Trophoblast cell (in vitro differentiated cells and primary cell): ENCODE data around the gene ADA.

Experiments used
- DNase-seq, 2 donors: peaks; one replicate each; pipeline ENCODE4 v3.0.0-alpha.2; 2016
- H2AFZ ChIP-seq: 2 replicates; pipeline ENCODE4 v1.6.1; 2013; ENCODE audit warnings: low read length, moderate library complexity, mild to moderate bottlenecking; ENCODE audit not compliant: insufficient read depth, poor library complexity
- H2AK5ac ChIP-seq: 2 replicates; pipeline ENCODE4 v1.6.1; 2013; ENCODE audit warnings: mild to moderate bottlenecking, low read length
- H2BK120ac ChIP-seq: 2 replicates; pipeline ENCODE4 v1.6.1; 2013; ENCODE audit warnings: low read length, mild to moderate bottlenecking, moderate library complexity; ENCODE audit not compliant: insufficient read depth, poor library complexity
- H2BK12ac ChIP-seq: 2 replicates; pipeline ENCODE4 v1.6.1; 2013; ENCODE audit warnings: mild to moderate bottlenecking, low read length, moderate library complexity
- H2BK5ac ChIP-seq: 2 replicates; pipeline ENCODE4 v1.6.1; 2013; ENCODE audit warnings: low read length, low read depth, moderate library complexity, mild to moderate bottlenecking; ENCODE audit not compliant: poor library complexity
- H3K14ac ChIP-seq: 2 replicates; pipeline ENCODE4 v1.6.1; 2013; ENCODE audit warnings: mild to moderate bottlenecking, low read length
- H3K18ac ChIP-seq: 2 replicates; pipeline ENCODE4 v1.6.1; 2013; ENCODE audit warnings: mild to moderate bottlenecking, low read length
- H3K23ac ChIP-seq: 2 replicates; pipeline ENCODE4 v1.6.1; 2013; ENCODE audit warnings: low read length
- H3K27ac ChIP-seq: 2 replicates; pipeline ENCODE4 v1.5.1; 2013; ENCODE audit warnings: low read depth, mild to moderate bottlenecking, inconsistent platforms, low read length, moderate library complexity
- H3K27me3 ChIP-seq: 2 replicates; pipeline ENCODE4 v1.6.1; 2013; ENCODE audit warnings: inconsistent platforms, mild to moderate bottlenecking, low read length, moderate library complexity; ENCODE audit not compliant: insufficient read depth
- H3K36me3 ChIP-seq, 2 experiments: 1 replicate in 1 of 2; 2 replicates in 1 of 2; pipeline ENCODE4 v1.6.1; 2013; ENCODE audit warnings: low read length in 2 of 2, mild to moderate bottlenecking in 2 of 2, moderate library complexity in 1 of 2; ENCODE audit not compliant: insufficient read depth in 2 of 2, control insufficient read depth in 1 of 2
- H3K4ac ChIP-seq: 2 replicates; pipeline ENCODE4 v1.6.1; 2013; ENCODE audit warnings: low read depth, mild to moderate bottlenecking, low read length, moderate library complexity
- H3K4me1 ChIP-seq, 2 experiments: 1 replicate in 1 of 2; 2 replicates in 1 of 2; pipeline ENCODE4 v1.6.1; 2013; ENCODE audit warnings: low read length in 2 of 2, mild to moderate bottlenecking in 2 of 2, moderate library complexity in 1 of 2; ENCODE audit not compliant: insufficient read depth in 2 of 2, control insufficient read depth in 1 of 2
- H3K4me2 ChIP-seq: 2 replicates; pipeline ENCODE4 v1.6.1; 2013; ENCODE audit warnings: inconsistent platforms, mild to moderate bottlenecking, low read length, moderate library complexity
- H3K4me3 ChIP-seq: 2 replicates; pipeline ENCODE4 v1.5.1; 2013; ENCODE audit warnings: mild to moderate bottlenecking, low read depth, low read length, inconsistent platforms
- H3K79me1 ChIP-seq: one replicate; pipeline ENCODE4 v1.6.1; 2013; ENCODE audit warnings: low read length
- H3K79me2 ChIP-seq: 2 replicates; pipeline ENCODE4 v1.6.1; 2013; ENCODE audit warnings: low read length, mild to moderate bottlenecking; ENCODE audit not compliant: control insufficient read depth, insufficient read depth, poor library complexity
- H3K9ac ChIP-seq: 2 replicates; pipeline ENCODE4 v1.6.1; 2013; ENCODE audit warnings: mild to moderate bottlenecking, low read length
- H3K9me3 ChIP-seq: 2 replicates; pipeline ENCODE4 v1.6.1; 2013; ENCODE audit warnings: low read depth, mild to moderate bottlenecking, control low read depth, inconsistent platforms, low read length; ENCODE audit not compliant: insufficient read depth
- H4K12ac ChIP-seq: 2 replicates; pipeline ENCODE4 v1.6.1; 2013; ENCODE audit warnings: low read depth, mild to moderate bottlenecking, low read length, moderate library complexity
- H4K8ac ChIP-seq: 2 replicates; pipeline ENCODE4 v1.6.1; 2013; ENCODE audit warnings: low read depth, mild to moderate bottlenecking, low read length, moderate library complexity
- H4K91ac ChIP-seq: one replicate; pipeline ENCODE4 v1.6.1; 2013; ENCODE audit warnings: low read depth, mild to moderate bottlenecking, low read length, moderate library complexity
- WGBS: extraction: QIAGEN DNeasy Blood & Tissue Kit; methylation state at CpG from one replicate; pipeline ENCODE4 v1.1.7; 2013; ENCODE audit warnings: missing lambda C conversion rate; ENCODE audit not compliant: insufficient read length, insufficient coverage; ENCODE audit errors: extremely low coverage; 5-methylcytosine and 5-hydroxymethylcytosine counted together

Gene ADA

GRCh38 chr20:44664131-44664530 is 12.6 kb upstream of the ADA start:
- Histone ChIP-seq H3K4me2 (no peak overlapping the region), H2BK120ac (no peak overlapping the region), H3K4me1 (no peaks in the 10 kb centered on the region), H3K27ac (no peak overlapping the region), H2BK12ac (no peak overlapping the region), H3K79me2 (no peaks in the 10 kb centered on the region), H3K23ac (no peak overlapping the region), H3K79me1 (no peaks in the 10 kb centered on the region), H3K4ac (no peak overlapping the region), H3K18ac (no peak overlapping the region), H2AK5ac (no peak overlapping the region), H3K9me3 (peaks cover 3% of the 10 kb centered on the region), H4K12ac (no peak overlapping the region), H4K91ac (no peak overlapping the region), H2BK5ac (no peak overlapping the region), H3K9ac (no peak overlapping the region), H3K14ac (no peak overlapping the region), H3K27me3 (no peaks in the 10 kb centered on the region), H4K8ac (no peak overlapping the region), H2AFZ (no peak overlapping the region), H3K36me3 (no peaks in the 10 kb centered on the region), H3K4me3 (no peak overlapping the region)
- no CpG with 5 or more reads among the region's 3 CpGs for WGBS
- peak; percentile 29 to 37 for DNase-seq

- no CpG with 5 or more reads among the region's 3 CpGs for WGBS
Measured at GRCh38 chr20:44662261-44662660, 10.8 kb upstream of the ADA start.

GRCh38 chr20:44660581-44660980 is 9.1 kb upstream of the ADA start:
- Histone ChIP-seq H4K91ac (no peak overlapping the region), H3K9ac (no peak overlapping the region), H3K4me3 (no peak overlapping the region), H3K4ac (no peak overlapping the region), H2AFZ (no peak overlapping the region), H3K27ac (no peak overlapping the region), H4K8ac (no peak overlapping the region), H2BK5ac (no peak overlapping the region), H3K4me1 (no peaks in the 10 kb centered on the region), H3K27me3 (no peaks in the 10 kb centered on the region), H3K4me2 (no peak overlapping the region), H2BK120ac (no peak overlapping the region), H3K36me3 (no peaks in the 10 kb centered on the region), H2AK5ac (no peak overlapping the region), H3K9me3 (peaks cover 3% of the 10 kb centered on the region), H2BK12ac (no peak overlapping the region), H3K23ac (no peak overlapping the region), H3K18ac (no peak overlapping the region), H3K79me1 (no peaks in the 10 kb centered on the region), H4K12ac (no peak overlapping the region), H3K79me2 (no peaks in the 10 kb centered on the region), H3K14ac (no peak overlapping the region)
- no CpG with 5 or more reads among the region's 5 CpGs for WGBS
- no peak for DNase-seq

More at GRCh38 chr20:44662261-44662660, 10.8 kb upstream of the ADA start:
- H4K12ac ChIP-seq = no peak overlapping the region
- H2BK5ac ChIP-seq = no peak overlapping the region
- H3K4me2 ChIP-seq = no peak overlapping the region
- H2AK5ac ChIP-seq = no peak overlapping the region
- peaks cover 3% of the 10 kb centered on the region for H3K9me3 ChIP-seq
- no peak overlapping the region for H3K9ac ChIP-seq
- no peaks in the 10 kb centered on the region for H3K79me1 ChIP-seq
- no peak overlapping the region for H2BK120ac ChIP-seq
- no peaks in the 10 kb centered on the region for H3K36me3 ChIP-seq
- H4K91ac ChIP-seq = no peak overlapping the region
- H3K23ac ChIP-seq = peak overlapping the region; percentile 87
- H4K8ac ChIP-seq = no peak overlapping the region
- H3K18ac ChIP-seq = no peak overlapping the region
- no peak for DNase-seq
- H3K14ac ChIP-seq = no peak overlapping the region
- no peaks in the 10 kb centered on the region for H3K79me2 ChIP-seq
- no peak overlapping the region for H2BK12ac ChIP-seq
- H3K27ac ChIP-seq = no peak overlapping the region
- H3K4me1 ChIP-seq = no peaks in the 10 kb centered on the region
- H2AFZ ChIP-seq = no peak overlapping the region
- H3K4me3 ChIP-seq = no peak overlapping the region
- no peaks in the 10 kb centered on the region for H3K27me3 ChIP-seq
- no peak overlapping the region for H3K4ac ChIP-seq

GRCh38 chr20:44659931-44660330 is 8.4 kb upstream of the ADA start:
- H3K9ac ChIP-seq = no peak overlapping the region
- H3K36me3 ChIP-seq = no peaks in the 10 kb centered on the region
- H3K79me2 ChIP-seq = no peaks in the 10 kb centered on the region
- H3K23ac ChIP-seq = no peak overlapping the region
- no peaks in the 10 kb centered on the region for H3K4me1 ChIP-seq
- no peak overlapping the region for H2AFZ ChIP-seq
- H3K79me1 ChIP-seq = no peaks in the 10 kb centered on the region
- H2BK12ac ChIP-seq = no peak overlapping the region
- no peak overlapping the region for H2BK5ac ChIP-seq
- H3K27ac ChIP-seq = no peak overlapping the region
- no peaks in the 10 kb centered on the region for H3K27me3 ChIP-seq
- H3K4me2 ChIP-seq = no peak overlapping the region
- no peak for DNase-seq
- no peak overlapping the region for H2AK5ac ChIP-seq
- no peak overlapping the region for H3K4me3 ChIP-seq
- peaks cover 3% of the 10 kb centered on the region for H3K9me3 ChIP-seq
- no CpG with 5 or more reads among the region's 2 CpGs for WGBS
- H3K14ac ChIP-seq = no peak overlapping the region
- no peak overlapping the region for H3K18ac ChIP-seq
- no peak overlapping the region for H4K8ac ChIP-seq
- H2BK120ac ChIP-seq = no peak overlapping the region
- no peak overlapping the region for H4K91ac ChIP-seq
- no peak overlapping the region for H3K4ac ChIP-seq
- no peak overlapping the region for H4K12ac ChIP-seq
